GM12892 (cell line): ENCODE results near the gene HMGCS2.

Source experiments
- DNase-seq: peaks from one replicate; pipeline ENCODE4 v3.0.0; 2011; ENCODE audit not compliant: insufficient read length
- FAIRE-seq: peaks from 2 replicates; lab custom pipeline; 2011; peaks lifted over from hg19 to GRCh38; lab: Jason Lieb, UNC
- POLR2A ChIP-seq: IDR thresholded peaks from 2 replicates; pipeline ENCODE4 v1.6.1; 2011; ENCODE audit warnings: low read depth, low read length, control low read depth
- POLR2AphosphoS5 ChIP-seq: IDR thresholded peaks from 2 replicates; pipeline ENCODE4 v1.6.1; 2011; ENCODE audit warnings: low read depth, low read length, control low read depth
- TAF1 ChIP-seq: IDR thresholded peaks from 2 replicates; pipeline ENCODE4 v1.6.1; 2011; ENCODE audit warnings: low read depth, mild to moderate bottlenecking, control low read depth, low read length, borderline replicate concordance

HMGCS2 gene

DNA sequence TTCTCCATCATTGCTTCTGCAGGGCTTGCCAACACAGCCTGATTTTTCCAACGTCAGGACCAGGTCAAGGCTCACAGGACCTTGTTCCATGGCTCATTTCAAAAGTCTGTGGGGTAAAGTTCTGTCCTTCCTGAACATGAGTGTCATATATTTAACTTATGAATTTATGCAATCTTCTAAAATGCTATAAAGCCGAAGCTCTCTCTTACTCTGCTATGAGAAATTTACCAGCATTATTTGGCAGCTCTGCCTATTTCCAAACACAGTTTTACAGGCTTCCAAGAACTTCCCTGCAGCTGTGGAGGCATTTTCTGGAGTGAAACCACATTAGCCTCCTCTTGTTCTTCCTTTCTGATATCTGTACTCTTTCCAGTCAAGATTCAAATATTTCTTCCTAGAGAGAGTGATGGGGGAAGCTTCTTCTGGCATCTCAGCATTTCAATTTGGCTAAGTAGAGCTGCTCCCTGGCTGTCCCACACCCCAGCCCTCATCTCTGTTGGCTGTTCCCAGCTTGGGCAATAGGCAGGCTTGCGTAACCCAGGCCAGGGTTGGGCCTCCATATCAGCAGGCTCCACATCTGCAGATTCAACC lies 15.6 kb upstream of the HMGCS2 start:
- DNase-seq (no peak), FAIRE-seq (no peak)
- TF ChIP-seq TAF1: no peak
- TF ChIP-seq POLR2A: no peak
- TF ChIP-seq POLR2AphosphoS5: no peak

DNA sequence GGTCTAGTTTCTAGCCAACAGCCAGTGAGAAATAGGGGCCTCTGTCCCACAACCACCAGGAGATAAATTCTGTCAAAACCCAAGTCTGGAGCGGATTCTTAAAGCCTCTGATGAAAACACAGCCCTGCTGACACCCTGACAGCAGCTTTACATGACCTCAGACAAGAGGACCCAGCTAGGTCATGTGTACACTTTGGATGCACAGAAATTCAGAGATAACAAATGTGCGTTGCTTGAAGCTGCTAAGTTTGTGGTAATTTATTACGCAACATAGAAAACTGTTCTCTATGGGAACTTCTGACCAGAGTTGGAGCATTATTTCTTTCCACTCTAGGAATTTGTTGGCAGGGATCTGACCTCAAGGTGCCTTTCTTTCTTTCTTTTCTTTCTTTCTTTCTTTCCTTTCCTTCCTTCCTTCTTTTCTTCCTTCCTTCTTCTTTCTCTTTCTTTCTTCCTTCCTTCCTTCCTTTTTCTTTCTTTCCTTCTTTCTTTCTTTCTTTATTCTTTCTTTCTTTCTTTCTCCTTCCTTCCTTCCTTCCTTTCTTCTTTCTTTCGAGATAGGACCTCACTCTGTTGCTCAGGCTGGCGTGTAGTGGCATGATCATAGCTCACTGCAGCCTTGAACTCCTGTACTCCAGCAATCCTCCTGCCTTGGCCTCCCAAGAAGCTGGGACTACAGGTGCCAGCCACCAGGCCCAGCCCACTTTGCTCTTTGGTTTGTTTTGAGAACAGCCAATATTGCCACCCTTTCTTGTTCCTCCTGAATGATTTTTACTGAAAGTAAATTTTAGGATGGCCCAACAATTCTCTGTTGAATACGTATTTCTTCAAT lies 14.9 kb upstream of the HMGCS2 start:
- no peak for DNase-seq
- TF ChIP-seq POLR2A (no peak), TAF1 (no peak), POLR2AphosphoS5 (no peak)

DNA sequence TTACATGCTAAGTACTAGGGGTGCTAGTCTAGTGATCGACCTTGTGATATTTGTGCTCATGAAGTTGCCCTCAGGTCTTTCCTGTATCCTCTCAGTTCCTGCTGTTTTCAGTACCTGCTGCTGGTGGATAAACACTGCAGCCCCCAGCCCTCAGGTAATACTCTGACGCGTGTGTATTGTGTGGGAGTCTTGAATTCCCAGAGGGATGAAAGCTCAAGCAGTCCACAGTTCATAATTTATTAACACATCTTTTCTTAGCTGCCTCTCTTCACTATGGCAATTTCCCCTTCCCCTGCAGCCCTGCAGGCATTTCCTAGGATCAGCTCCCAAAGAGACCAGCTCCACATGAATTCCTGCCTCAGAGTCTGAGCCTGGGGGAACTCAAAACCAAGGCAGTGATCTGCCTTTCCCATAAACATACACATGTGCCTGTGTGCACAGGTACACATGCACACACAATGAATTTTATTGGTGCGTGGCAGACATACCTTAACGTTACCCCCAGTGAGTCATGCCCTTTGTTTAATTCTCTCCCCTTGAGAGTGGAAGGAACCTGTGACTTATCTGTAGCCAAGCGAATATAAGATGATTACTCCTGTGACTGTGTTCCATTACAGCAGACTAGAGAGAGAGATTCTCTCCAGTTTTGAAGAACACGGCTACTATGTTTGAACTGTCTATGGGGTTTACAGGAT lies 14.1 kb upstream of the HMGCS2 start:
- FAIRE-seq (no peak), DNase-seq (no peak)
- TF ChIP-seq POLR2A: no peak

More for the DNA sequence above, 14.9 kb upstream of the HMGCS2 start:
- no peak for FAIRE-seq

DNA sequence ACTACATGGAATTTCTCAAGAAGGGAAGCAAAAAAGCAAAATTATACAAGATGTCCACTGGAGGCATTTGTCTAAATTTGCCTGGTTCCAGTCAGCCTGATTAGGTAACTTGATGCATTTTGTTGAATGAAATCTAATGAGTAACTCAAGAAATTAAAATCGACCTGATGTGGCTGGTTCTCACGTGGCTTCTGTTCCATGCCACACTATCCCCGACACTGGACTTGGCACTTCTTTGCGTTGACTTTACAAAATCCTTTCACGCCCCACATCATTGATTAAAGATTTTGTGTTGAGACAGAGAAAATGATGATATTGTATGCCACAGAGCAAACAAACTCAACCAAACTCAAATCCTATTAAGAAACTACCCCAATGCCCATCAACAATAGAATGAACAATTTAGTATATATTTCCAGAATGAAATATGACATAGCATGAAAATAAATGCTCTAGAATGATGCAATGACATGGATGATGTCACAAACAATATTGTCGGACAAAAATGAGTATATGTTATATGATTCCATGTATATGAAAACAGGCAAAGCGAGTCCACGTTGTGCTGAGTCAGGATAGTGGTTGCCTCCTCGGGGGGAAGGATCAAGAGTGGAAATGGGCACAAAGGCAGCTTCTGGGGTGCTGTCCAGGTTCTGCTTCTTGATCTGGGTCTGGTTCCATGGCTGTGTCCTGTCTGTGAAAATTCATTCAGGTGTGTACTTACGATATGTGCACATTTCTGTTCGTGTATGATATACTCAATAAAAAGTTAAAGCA lies 12.9 kb upstream of the HMGCS2 start:
- no peak for TF ChIP-seq POLR2AphosphoS5
- TF ChIP-seq TAF1: no peak
- TF ChIP-seq POLR2A: no peak
- FAIRE-seq (no peak), DNase-seq (no peak)

DNA sequence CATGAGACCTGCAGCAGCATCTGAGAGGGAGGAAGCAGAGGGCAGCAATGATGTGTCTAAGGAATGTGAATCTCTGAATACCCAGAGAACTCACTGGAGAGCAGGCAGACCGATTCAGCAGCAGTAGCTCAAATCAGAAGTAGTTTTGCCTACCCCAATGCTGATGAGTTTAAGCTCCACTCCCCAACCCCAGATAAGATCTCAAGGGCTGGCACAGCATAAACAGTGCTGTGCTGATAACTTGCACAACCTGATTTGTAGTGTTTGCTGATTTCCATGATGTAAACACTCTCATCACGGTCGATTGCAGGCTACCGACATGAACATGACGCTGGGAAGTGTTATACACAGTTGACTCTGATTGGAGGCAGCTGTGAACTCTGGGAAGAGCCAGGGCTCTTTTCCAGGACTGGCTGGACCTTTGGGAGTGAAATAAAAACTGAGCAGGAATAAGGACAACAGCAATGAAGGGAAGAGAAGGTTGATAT lies 11.2 kb upstream of the HMGCS2 start:
- TF ChIP-seq TAF1: no peak
- no peak for TF ChIP-seq POLR2A
- no peak for TF ChIP-seq POLR2AphosphoS5
- DNase-seq (no peak), FAIRE-seq (no peak)

DNA sequence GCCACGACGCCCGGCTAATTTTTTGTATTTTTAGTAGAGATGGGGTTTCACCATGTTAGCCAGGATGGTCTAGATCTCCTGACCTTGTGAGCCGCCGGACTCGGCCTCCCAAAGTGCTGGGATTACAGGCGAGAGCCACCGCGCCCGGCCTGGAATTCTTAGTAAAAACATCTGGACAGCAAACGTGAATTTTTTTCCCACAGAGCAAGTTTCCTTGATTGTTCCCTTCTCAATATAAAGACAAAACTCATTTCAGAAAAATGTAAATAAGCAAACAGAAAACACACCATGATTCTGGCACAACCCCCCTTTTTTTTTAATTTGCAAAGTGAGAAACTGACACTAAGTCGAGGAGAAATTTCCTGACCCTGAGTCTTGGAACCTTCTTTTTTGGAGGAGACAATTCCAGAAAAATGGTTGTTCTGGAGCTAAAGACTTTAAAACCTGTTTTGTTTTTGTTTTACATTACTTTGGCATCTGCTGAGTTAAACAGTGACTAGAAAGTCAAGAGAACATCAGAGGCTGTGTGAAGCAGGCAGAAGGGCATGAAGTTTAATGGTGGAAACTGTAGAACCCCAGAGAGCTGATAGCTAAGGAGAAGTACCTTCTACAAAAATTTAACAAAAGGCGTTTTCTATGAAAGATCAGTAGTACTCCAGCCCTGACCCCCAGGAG lies 10.3 kb upstream of the HMGCS2 start:
- DNase-seq: no peak
- FAIRE-seq: no peak
- TF ChIP-seq POLR2AphosphoS5 (no peak), POLR2A (no peak), TAF1 (no peak)

DNA sequence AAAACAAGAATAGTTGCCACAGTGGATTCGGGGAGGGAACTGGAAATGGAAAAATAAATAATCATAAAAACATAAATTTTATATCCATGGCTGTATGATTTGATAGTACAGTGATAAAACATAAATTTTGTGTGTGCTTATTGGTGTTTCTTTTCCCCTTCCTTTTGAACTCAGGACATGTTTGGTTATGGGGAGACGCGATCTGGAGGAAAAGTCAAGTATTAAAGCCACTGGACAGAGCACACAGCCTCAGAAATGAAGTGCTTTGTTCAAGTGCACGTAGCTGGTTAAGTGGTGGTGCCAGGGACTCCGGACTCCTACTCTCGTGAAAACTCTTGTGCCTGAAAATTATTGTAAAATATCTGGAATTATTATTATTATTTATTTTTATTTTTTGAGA lies 9.7 kb upstream of the HMGCS2 start:
- no peak for TF ChIP-seq POLR2AphosphoS5
- no peak for TF ChIP-seq TAF1
- no peak for TF ChIP-seq POLR2A
- DNase-seq (no peak), FAIRE-seq (no peak)

DNA sequence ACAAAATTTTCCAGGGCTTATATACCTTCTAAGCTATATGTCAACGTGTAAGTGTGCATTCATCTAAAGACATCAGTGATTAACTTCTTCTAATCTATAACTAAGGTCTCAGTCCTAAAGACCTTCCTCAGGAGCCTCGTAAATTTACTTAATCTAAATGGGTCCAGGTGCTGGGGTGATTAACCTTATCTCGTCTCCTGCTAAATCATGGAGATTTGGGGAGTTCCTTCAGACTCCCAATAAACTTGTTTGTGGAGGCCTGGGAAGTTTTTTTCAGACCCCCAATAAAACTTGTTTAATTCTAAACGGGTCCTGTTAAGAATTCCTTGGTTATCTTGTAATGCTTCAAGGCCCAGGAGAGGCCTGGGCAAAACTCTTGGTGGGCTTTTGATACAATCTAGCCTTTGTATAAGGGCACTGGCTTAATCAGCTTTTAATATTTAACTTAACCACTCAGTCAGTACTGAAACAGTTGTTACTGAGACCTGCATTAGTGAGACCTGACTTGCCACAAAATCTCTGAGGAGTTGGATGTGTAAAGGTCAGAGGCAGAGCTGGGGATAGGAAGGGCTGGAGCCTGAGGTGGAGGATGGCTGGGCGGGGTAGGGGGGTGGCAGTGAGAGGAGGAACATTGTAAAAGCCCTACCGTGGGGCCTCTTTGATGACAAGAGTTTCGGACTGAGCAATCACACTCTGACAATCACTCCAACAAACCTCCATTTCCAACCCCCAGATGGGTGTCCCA lies 6.2 kb upstream of the HMGCS2 start:
- no peak for DNase-seq
- FAIRE-seq: no peak
- TF ChIP-seq POLR2AphosphoS5 (no peak), POLR2A (no peak), TAF1 (no peak)

DNA sequence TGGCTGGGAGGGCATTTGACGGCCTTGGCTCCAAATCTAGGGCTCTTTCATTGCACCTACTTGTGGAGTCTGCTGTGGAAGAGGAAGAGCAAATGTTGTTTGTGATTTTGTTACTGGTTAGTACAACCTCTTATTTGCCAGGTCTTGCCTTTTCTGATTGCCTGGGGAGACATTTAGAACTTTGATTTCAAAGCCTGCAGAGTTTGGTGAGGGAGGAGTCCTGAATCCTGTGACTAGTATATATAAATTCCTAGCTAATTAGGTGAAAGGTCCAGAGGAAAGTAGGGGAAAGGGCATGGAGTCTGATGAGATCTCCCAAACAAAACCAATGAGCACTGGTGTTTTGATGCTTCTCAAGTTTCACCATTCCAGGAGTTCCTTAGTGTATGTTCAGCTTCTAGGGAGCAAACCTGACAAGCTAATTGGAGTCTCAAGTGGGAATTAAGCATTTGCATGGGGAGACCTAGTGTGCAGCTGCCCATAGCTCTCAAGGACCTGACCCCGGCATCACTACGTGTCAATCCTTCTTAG lies 5.1 kb upstream of the HMGCS2 start:
- TF ChIP-seq TAF1 (no peak), POLR2AphosphoS5 (no peak), POLR2A (no peak)
- no peak for FAIRE-seq
- DNase-seq: no peak

DNA sequence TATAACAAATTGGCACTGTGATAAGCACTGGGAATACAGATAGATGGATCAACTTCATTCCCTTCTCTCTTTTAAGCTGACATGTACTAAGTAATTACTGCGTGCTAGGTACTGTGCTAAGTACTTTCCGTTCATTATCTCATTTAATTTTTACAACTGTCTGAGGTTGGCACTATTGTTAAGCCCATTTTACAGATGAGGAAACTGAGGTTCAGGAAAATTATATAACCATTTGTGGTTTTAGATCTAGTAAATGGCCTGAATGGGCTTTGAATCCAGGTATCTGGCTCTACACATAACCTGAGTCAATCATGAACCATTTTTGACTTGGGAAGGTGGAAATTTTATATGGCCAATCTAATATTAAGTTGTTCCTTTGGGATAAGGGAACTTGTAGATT lies 3.6 kb upstream of the HMGCS2 start:
- TF ChIP-seq POLR2AphosphoS5 (no peak), TAF1 (no peak)
- no peak for DNase-seq
- no peak for FAIRE-seq
